IPS DF 4.7 (cell line): Measurements from ENCODE around the gene LRRC3.
"Not testable (repeated sequence)": the region's sequence is repeated elsewhere in the genome, so short reads cannot be mapped to it uniquely, and the experiment has no call there.

Experiments
- DNase-seq: peaks from one replicate; pipeline ENCODE4 v3.0.0-alpha.2; 2013; ENCODE audit warnings: low spot score; ENCODE audit errors: extremely low read depth

Gene LRRC3, protein sequence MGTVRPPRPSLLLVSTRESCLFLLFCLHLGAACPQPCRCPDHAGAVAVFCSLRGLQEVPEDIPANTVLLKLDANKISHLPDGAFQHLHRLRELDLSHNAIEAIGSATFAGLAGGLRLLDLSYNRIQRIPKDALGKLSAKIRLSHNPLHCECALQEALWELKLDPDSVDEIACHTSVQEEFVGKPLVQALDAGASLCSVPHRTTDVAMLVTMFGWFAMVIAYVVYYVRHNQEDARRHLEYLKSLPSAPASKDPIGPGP

DNA sequence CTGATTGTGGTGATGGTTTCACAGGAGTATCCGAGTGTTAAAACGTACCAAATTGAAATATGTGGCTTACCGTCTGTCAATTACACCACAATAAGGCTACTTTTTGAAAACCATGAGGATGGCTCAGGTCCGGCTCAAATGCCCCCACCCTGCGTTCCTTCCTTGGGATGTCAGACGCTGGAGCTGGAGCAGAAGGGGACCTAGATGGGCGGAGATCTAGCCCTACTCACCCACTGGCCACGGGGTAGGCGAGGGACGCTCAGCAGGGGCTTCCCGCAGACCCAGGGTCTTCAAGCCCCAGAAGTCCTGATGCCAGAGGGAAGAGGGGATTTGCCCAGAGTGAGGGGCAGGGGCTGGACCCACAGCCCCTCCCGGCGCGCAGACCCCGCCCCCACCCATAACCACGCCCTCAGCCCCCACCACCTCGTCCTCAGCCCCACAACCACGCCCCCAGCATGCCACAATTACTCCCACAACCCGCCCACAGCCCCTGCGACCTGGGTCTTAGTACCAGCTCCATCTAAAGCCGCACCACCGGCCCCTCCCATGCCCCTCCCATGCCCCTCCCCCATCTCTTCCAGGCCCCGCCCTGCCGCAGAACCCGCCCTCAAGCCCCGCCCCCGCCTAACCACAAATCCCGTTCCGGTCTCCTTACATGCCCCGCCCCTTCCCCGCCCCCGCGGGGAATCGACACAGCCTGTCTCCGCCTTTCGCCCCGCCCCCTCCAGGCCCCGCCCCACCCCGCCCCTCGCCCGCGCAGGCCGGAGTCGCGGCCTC is at the start of gene LRRC3:
Gene LRRC3 (plus strand): TSS at position 764 of the 777 bp plus-strand sequence. CDS start 1,135 bp downstream, outside the sequence.
- DNase-seq, result peak; percentile 46

DNA sequence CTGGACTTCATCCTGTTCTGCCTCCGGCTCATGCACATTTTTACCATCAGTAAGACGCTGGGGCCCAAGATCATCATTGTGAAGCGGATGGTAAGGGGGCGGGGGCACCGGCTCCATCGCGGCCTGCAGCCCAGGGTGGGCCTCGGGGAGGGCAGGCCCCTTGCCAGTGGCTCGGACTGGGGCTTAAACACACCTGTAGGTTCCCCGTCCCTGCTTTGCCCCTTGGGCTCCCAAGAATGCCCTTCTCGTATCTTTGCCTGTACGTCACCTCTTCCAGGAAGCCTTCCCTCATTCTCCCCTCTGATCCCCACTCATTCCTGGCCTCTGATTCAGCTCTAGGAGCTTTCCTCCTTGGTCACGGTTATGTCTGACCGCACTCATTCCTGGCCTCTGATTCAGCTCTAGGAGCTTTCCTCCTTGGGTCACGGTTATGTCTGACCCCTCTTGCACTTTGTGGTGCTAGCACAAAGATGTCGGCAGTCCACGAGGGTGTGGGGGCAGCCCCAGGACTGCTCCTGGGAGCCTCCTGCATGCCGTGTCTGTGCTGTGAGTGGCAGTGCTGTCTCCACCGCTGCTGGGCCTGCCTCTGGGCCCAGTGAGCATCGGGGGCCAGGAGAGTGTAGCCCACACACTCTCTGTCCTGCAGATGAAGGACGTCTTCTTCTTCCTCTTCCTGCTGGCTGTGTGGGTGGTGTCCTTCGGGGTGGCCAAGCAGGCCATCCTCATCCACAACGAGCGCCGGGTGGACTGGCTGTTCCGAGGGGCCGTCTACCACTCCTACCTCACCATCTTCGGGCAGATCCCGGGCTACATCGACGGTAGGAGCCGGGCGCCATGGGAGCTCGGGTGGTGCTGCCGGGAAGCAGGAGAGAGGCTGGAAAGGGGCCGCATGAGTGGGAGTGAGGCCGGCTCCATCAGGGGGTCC is 49.1 kb upstream of the LRRC3 start:
- DNase-seq, result no peak

DNA sequence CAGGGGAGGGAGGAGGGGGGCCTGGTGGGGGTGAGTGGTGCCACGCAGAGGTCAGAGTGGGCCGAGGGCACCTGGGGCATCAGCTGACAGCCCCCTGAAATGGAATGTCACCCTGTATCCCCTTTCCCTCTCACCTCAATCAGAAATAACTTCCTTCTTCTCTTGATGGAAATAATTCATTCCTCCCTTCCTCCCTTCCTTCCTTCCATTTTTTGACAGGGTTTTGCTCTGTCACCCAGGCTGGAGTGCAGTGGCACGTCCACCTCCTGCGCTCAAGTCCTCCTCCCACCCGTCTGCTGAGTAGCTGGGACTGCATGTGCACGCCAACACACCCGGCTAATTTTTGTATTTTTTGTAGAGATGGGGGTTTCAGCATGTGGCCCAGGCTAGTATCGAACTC is 48.4 kb upstream of the LRRC3 start:
- no peak for DNase-seq

DNA sequence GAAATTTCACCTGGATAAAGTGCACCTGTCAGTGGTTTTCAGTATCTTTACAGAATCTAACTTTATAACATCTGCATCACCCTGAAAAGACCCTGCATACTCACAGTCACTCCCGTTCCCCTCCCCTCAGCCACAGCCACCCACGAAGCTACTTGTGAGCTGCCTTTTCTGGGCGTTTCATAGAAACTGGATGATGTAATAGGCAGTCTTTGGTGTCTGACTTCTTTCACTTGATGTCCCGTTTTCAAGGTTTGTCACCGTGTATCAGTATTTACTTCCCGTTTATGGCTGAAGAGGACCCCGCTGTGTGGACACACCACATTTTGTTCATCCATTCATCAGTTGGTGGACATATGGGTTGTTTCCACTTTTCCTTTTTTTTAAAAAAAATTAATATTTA is 47.8 kb upstream of the LRRC3 start:
- DNase-seq, result no peak

DNA sequence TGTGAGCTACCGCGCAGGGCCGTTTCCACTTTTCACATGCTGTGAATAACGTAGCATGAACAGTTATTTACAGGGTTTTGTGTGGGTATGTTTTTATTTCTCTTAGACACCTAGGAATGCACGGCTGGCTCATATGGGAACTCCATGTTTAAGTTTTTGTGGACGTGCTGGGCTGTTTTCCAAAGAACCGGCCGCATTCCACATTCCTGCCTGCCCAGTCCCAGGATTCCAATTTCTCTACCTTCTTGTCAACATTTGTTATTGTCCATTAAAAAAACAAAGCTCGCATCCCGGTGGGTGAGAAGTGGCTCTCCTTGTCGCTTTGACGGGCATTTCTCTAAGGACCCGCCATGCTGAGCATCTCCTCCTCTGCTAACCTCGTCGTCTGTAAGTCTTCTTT is 47.1 kb upstream of the LRRC3 start:
- DNase-seq, result no peak

DNA sequence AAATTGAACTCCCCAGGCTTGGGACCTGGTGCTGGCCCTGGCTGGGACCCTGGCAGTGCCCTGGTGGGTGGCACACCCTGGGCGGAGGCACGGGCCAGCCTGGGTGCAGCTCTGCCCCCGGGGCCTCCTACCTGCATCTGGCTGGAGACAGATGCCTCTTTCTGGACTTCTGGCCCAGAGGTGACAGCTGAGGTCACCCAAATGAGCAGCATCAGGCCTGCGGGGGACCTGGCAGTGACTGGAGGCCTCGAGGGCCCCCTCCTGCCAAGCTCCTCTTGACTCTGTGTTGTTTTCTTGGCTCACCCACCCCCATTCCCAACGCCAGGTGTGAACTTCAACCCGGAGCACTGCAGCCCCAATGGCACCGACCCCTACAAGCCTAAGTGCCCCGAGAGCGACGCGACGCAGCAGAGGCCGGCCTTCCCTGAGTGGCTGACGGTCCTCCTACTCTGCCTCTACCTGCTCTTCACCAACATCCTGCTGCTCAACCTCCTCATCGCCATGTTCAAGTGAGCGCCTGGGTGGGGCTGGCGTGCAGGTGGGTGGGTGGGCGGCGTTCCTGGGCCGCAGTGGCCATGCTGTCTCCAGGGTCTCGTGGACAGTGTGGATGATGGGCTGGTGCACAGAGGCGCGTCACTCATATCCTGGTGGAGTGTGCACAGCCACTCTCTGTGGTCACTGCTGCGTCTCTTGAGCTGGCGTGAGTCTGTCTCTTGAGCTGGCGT is 41.6 kb upstream of the LRRC3 start:
- DNase-seq, result no peak

DNA sequence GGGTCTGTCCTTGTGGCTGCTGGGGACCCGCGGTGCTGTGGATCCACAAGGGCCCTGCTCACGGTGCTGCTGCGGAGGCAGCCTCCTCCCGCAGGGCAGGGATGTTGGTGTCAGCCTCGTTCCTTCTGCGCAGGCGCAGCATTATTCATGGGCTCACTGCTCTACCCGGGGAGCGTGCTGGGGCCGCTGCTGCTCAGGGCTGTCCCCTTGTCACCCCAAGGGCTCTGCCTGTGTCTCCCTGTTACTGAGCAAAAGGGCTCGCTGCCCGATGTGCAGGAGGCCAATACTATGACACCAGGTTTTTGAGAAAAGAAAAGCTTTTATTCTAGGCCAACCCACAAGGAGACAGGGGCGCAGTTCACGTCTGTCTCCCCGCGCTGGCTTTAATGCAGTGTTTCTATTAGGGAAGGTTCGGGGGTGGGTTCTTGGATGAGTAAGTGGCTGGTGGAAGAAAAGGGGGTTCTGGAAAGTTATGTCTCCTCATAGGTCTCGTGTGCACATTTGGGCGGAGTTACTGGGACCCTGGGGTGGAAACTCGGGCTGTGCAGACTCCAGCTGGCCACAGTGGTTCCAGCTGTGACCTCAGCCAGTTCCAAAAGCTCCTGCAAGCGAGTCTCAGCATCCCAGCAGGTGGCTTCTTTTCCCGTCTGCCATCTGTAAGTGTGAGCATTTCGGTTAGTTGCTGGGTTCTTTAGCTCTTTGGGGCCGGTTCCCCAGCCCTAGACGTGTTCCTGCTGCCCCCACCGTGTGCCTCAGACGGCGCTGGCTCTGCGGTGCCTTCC is 40.8 kb upstream of the LRRC3 start:
- DNase-seq, result no peak

DNA sequence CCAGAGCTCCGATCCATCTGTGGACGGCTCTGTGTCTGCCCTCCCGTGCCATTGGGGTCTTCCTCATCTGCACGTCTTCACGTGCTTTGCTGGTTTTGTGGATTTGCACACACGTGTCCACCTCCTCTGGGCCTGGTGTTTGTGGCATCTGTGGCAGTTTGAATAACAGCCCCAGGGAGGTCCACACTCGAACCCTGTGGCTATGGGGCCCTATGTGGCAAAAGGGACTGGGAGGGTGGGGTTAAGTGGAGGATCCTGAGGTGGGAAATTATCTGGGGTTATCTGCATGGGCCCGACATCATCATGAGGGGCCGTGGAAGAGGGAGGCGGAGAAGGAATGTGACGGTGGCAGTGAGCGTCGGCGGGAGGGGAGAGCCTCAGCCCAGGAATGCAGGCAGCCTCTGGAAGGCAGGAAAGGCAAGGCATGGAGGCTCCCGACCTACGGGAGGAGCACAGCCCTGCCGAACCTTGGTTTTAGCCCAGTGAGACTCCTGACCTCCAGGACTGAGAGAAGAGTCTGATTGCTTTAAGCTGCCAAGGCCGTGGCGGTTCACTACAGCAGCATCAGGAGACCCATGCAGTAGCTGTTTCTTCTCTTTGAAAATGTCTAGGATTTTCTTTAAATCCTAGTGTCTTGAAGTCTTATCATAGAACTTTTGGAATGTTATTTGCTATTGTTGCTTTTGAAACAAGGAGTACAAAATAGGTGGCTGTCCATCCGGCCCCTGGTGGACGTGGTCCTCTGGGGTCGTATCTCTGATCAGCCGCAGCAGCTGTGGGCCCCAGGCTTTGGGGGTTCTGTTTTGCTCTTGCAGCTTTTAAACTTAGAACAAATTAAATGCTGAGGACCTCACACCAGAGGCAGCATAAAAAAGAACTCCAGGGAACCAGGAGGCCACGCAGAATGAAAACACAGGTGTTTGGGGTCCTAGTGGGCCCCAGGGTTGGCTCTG is 40.0 kb upstream of the LRRC3 start:
- no peak for DNase-seq

DNA sequence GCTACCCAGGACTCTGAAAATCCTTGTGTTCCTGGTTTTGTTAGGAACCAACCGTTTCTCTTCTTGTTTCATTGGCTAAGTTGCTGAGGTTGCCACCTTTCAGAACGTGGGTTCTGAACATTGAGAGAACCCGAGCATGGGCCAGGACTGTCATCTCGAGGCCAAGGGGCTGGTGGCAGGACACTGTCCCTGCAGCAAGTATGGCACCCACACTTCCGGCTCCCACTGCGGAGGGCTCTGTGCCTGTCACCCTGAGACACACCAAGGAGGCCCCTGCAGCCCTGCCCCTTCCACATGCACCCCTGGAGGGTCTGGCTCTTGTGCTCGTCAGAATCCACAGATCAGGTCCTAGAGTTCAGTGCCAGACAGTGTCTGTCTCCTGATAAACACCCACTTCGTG is 39.1 kb upstream of the LRRC3 start:
- no peak for DNase-seq

DNA sequence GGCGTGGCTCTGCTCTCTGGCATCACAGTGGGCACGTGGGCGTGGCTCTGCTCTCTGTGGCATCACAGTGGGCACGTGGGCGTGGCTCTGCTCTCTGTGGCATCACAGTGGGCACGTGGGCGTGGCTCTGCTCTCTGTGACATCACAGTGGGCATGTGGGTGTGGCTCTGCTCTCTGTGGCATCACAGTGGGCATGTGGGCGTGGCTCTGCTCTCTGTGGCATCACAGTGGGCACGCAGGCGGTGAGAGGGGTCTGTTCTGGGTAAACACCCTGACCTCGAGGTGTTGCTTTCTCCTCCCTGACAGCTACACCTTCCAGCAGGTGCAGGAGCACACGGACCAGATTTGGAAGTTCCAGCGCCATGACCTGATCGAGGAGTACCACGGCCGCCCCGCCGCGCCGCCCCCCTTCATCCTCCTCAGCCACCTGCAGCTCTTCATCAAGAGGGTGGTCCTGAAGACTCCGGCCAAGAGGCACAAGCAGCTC is 37.6 kb upstream of the LRRC3 start:
- not testable (repeated sequence) for DNase-seq

DNA sequence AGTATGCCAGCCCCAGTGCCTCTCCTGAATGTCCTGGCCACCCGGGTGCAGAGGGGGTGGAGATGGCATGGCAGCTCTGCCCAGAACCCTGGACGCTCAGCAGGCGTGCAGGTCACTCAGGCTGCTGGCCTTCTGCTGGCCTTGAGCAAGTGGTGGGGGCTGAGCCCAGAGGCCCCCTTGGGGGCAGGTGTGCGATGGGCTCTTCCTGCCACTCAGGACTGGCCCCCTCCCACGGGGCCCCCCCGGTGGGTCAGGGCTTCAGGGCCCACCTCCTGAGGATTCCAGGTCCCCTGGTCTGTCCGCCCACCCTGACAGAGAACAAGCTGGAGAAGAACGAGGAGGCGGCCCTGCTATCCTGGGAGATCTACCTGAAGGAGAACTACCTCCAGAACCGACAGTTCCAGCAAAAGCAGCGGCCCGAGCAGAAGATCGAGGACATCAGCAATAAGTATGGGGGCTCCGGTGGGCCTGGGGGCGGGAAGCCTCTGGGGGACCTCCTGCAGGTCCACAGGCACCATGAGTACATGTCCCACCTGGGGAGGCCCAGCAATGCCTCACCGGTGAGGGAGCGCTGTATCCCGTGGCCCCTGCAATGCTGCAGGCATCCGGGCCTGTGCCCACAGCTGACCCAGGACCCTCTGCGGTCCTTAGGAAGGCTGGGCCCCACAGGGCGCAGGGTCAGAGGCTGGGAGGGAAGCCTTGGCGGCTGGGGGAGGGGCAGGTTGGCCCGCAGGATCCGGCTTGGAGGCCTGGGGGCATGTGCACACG is 37.0 kb upstream of the LRRC3 start:
- no peak for DNase-seq

DNA sequence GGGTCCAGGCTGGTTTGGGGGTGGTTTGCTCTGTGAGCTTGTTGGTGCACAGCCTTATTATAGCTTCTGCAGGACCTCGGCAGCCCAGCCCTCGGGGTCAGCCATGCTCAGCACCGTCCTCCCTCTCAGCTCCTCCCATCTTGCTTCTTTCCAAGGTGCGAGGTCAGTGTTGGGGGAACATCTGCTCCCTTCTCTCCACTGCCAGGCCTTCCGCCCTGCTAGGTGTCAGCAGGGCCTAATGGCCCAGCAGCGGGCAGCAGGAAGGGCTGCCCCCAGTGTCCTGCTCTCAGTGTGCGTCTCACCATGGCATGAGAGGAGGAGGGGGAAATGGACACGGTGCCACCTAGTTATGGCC is 36.5 kb upstream of the LRRC3 start:
- no peak for DNase-seq

DNA sequence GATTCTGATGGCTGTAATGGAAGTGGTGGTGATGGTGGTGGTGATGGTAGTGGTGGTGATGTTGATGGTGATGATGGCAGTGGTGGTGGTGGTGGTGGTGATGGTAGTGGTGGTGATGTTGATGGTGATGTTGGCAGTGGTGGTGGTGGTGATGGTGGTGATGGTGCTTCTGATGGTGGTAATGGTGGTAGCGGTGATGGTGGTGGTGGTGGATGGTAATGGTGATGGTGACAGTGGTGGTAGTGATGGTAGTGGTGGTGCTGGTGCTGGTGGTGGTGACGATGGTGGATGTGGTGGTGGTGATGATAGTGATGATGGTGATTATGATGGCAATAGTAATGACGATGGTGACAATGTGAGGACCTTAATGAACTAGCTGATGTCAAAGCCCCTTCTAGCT is 35.6 kb upstream of the LRRC3 start:
- no peak for DNase-seq

DNA sequence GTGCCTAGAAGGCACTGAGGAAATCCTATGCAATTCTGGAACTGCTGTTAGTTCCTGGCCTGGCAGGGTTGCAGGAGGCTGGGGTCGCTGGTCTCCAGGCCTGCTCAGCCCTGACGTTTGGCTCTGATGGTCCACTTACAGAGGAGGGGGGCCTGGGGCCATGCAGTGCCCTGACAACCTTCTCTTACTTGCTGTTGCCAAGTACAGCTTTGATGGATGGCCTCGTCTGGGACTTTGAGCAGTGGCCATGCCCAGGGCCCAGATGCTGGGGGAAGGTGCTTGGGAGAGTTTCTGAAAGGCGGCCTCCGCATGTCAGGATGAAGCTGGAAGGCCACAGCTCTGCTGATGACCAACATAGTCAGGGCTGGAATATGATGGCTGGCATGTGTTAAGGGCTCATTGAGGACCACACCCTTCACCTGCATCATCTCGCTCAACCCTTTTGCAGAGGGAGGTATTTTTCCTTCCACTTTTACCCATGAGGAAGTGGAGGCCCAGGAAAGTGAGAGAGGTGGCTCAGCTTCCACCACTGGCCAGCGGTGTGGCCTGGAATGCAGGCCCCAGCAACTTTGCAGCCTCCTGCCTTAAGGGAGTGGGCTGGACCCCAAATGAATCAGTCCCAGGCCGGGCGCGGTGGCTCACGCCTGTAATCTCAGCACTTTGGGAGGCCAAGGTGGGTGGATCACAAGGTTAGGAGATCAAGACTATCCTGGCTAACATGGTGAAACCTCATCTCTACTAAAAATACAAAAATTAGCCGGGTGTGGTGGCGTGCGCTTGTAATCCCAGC is 34.7 kb upstream of the LRRC3 start:
- DNase-seq, result no peak

DNA sequence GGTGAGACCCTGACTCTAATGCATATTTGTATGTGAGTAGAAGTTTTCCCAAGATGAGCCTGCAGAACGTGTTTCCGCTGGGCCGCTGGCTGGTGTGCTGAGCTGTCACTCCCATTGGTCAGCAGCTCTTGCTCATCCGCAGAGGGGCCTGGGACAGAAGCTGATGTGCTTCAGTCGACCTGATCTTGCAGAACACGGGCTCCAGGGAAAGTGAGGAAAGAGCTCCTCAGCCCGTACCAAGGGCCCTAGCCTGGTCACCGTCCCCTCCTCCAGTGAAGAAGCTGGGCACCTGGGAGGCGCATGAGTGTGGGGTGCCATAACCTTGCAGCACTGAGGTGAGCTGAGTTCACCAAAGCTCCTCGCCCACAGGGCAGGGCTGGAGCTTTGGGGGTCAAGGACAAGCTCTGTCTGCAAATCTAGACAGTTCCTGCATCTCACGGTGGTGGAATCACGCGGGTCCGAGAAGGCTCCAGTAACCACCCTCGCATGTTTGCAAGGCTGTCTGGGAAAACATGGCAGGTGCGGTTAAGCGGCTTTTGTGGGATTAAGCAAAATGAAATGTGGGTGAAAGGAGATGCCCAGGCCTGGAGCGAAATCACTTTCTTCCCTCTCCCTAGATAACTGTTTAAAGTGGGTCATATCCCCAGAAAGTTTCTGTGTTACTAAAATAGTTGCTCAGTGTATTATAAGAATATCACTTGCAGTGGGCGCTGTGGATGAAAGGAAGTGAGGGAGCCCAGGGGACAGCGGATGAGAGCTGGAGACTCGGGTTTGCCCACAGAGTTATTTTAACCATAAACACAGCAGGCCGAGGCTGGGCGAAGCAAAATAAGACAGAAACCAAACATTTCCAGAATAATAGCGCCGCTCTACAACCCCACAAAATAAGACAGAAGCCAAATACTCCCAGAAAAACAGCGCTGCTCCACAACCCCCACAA is 33.1 kb upstream of the LRRC3 start:
- no peak for DNase-seq

DNA sequence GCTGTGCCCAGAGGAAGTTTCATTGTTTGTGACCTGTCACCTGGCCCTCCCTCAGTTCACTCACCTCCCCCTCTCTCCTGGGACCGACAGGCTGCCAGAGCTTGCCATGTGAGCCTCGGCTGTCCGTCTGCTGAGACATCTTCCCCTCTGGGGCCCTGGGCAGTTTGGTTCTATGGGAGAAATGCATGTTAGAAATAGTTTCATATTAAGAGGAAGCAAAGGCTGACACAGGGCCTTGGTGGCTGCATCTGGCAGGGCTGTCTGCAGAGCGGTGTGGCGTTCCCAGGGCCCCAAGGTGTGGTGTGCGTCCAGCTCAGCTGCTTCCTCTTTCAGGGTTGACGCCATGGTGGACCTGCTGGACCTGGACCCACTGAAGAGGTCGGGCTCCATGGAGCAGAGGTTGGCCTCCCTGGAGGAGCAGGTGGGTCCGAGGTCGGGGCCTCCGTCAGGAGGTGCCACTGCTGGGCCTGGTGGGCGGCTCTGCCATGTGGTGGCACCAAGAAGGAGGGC is 31.9 kb upstream of the LRRC3 start:
- DNase-seq, result no peak
